HG02970 (cell line): Measurements from ENCODE around the gene NACC2.

ENCODE experiments used
- ATAC-seq: cut with Tn5 transposase; IDR thresholded peaks from one replicate; pipeline ENCODE4 v1.9.1; 2021; ENCODE audit warnings: mild to moderate bottlenecking, moderate library complexity, moderate number of reproducible peaks; ENCODE audit not compliant: unreplicated experiment, low FRiP score

NACC2 gene

DNA sequence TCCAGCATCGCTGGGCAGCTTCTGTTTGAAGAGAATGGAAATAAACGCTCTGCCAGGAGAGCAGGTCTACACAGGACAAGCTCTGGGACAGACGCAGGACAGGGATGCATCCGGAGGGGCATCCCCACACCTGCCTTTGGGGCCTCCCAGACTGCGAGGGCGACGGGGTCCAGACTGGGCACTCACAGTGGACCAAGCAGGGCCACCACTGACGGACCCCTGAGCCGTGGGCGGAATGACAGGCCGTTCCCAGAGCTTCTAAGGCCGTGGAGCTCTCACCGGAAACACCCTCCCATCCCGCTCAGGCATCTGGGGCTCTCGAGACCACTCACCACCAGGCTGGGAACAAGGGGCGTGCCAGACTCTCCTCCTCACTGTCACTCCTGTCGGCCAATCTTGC, 34.1 kb upstream of the NACC2 start:
- ATAC-seq = no peak

DNA sequence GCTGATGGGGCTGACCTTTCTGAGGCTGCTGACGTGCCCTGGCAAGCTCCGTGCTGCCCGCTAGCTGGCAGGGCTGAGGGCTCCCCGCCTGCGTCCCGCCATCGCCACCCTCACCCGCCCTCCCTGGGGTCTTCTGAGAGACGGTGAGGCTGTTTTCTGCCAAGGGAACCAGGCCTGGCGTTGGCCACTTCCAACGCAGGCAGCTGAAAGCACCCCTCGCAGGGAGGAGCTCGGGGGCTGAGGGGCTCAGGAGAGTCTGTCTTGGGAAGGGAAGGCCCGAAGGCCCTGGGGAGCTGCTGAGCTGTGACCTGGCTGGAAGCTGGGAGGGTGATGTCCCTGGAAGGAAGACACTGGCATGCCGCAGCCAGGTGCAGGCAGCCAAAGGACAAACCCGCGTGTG, 33.3 kb upstream of the NACC2 start:
- no peak for ATAC-seq

DNA sequence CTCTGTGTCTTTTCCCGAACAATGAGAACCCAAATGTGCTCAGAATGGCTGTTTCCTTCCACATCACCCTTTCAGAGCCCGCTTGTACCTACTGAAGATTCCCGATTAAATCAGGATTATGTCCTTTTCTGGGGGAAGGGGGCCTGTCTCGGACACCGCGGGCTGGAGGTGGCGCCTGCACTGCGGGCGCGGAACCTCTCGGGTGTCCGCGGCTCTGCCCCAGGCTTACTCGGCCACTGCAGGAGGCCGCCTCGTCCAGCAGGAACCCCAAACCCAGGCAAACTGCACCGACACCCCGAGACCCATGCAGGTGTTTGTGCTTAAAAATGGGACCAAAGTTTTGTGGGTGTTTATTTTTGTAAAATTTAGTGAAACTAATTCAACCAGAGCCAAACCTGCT, 32.2 kb upstream of the NACC2 start:
- no peak for ATAC-seq

DNA sequence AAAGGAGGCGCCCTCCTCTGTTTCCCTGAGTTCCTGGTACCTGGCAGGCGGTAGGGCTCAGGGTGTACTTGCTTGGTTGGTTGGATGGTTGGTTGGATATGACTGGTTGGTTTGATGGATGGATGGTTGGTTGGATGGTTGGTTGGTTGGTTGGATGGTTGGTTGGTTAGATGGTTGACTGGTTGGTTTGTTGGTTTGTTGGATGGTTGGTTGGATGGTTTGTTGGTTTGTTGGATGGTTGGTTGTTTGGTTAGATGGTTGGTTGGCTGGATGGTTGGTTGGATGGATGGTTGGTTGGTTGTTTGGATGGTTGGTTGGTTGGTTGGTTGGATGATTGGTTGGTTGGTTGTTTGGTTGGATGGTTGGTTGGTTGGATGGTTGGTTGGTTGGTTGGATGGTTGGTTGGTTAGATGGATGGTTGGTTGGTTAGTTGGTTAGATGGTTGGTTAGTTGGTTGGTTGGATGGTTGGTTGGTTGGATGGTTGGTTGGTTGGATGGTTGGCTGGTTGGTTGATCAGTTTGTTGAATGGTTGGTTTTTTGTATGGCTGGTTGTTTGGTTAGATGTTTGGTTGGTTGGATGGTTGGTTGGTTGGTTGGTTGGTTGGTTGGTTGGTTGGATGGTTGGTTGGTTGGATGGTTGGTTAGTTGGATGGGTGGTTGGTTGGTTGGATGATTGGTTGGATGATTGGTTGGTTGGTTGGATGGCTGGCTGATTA, 30.0 kb upstream of the NACC2 start:
- no peak for ATAC-seq

DNA sequence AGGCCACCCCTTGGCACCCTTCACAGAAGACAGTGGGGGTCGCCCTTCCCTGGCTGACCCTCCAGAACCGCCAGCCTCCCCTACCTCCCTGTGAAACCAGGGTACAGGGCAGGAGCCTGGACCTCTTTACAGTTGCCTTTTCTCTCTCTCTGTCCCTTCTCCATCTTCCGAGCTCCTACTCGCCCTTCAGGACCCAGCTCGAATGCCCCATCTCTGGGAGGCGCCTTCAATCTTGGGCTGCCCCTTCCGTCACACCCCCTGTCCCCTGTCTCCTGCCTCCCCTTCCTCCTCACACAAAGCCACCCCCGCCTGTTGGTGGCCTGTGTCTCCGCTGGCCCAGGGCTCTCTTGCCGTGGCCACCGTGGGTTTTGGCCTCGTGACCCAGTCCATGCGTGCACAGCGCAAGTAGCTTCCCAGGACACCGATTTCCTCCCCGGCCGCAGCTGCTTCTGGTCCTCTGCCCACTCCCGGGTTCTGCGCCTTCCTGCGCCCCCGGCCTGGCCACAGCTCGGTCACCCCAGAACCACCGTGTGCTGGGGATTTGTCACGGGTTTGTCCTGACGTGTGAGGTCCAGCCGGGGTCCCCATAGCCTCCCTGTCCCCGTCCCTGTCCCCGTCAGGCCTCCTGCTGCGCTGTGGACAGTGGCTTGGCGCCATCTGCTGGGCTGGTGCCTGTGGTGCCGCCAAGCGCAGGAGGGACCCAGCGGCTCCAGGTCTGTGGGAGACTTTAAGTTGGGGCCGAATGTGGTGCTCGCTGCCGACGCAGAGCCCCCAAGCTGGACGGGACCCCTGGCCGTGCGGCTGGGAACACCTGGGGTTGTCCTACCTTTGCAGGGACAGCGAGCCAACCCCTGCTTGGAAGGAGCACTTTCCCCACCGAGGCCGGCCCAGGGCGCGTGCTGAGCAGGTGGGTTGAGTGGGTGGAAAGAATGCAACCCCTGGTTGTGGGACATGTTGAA, 27.6 kb upstream of the NACC2 start:
- no peak for ATAC-seq

DNA sequence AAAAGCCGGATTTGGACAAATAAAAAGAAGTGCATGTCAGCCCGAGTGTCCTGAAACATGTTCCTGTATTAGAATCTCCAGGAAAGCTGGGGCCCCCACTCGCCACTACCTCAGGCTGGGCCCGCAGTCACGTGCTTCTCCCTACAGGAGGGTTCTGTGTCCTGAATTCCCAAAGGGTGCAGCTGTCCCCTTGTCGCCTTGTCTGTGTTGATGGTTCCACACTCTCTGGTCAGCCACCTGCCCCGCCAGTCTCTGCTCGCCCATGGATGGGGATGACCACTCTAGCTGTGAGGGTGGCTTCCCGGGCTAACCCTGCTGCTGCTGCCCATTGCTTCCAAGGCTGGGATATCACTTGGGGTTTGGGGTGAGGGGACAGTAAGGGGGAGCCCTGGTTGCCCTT, 26.7 kb upstream of the NACC2 start:
- ATAC-seq = no peak

DNA sequence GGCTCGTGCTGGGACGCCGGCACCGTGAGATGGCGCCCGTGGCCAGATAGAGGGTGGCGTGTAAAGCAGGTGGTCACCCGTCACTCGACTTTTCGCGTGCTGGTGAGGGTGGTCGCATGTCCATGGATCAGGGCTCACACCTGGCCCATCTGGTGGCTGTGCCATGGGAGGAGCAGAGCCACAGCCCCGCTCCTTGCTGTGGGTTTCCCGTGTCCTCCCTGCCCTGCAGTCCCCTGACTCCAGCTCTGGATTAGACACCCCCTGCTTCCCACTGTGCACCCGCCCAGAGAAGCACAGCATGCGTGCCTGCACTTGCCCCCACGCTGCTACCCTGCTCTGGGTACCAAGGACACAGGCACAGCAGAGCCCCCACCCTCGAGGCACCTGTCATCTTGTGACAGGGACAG, 25.4 kb upstream of the NACC2 start:
- no peak for ATAC-seq

DNA sequence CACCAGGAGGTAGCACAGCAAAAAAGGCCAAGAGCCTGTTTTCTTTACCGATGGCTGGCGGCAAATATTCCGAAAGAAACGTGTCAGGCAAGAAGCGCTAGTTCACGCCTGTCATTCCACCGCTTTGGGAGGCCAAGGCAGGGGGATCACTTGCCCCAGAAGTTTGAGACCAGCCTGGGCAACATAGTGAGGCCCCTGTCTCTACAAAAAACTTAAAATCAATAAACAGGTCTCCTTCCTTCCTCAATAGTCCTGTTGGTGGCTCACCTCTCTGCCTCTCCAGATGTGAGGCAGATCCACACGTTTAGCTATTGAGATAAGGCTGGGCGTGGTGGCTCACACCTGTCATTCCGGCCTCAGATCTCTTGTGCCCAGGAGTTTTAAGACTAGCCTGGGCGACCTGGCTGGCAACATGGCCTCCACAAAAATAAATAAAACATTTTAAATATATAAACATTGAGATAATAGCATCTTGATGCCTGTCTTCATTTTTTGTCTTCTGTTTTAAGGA, 24.8 kb upstream of the NACC2 start:
- no peak for ATAC-seq

DNA sequence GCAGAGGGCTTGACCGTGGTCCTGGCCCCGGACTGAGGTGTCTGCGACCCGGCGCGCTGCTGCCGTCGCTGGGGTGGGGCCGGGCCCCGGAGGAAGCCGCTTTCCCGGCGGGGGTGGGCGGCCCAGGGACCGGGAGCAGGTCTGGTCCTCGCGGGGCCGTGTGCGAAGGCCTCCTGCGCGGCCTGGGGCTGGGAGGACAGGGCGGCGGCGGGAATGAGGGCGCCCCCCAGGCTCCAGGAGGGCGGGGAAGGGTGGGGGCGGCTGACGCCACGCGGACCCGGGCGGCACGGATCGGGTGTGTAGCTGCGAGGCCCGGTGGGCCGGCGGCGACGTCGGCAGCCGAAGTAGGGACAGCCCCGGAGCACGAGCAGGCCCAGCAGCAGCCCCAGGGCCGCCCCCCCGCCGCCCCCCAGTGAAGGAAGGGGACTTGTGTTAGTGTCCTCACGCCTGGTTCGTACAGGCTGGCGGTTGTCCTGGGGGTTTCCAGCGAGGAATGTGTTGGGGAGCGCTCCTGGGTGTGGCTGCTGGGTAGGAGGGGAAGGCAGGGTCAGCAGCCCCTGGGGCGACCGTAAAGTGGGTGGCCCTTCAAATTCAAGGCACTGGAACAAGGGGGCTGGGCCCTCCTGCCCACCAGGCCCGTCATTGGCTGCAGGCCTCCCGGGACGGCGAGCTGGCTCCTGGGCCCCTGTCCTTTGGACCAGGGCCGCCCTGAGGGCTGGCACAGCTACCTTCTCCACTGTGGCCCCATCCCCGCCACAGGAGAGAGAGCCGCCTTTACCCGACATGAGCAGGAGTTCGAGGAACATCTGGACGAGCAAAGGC, 24.2 kb upstream of the NACC2 start:
- ATAC-seq = no peak

DNA sequence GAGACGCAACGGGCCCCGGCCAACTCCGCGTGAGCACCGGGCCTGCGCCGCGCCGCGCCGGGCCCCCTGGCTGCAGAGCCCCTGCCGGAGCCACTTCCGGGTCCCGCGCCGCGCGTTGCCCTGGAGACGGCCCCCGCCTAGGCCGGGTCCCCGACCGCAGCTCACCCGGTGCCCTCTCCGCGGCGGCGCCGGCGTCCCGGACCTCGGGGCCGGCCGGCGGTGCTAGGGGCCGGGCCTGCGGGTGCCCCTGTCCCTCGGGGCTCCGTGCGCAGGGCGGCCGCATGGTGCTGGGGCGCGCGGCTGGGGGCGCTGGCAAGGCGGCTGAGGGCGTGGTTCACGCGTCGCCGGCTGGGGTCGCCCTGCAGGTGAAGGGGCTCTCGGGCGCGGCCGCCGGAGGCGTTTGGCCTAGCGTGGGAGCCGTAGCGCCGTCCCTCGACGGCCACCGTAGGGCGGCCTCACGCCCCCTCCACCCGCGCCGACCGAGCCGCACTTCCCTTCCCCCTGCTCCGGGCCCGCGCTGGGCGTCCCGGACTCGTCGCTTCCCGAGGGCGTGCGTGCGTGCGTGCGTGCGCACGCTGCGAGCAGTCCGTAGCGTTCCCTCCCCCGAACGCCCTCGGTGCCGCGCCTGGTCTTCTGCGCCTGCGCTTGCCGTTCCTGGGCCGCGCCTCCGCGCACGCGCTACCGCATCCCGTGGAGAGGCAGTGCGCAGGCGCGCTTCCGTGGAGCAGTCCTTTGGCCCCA, 23.4 kb upstream of the NACC2 start, which contains the start of gene TMEM250:
Gene TMEM250 (minus strand): TSS at position 556 of the 741 bp plus-strand sequence. CDS start 1,975 bp downstream, outside the sequence.
- peak; percentile 74 for ATAC-seq

DNA sequence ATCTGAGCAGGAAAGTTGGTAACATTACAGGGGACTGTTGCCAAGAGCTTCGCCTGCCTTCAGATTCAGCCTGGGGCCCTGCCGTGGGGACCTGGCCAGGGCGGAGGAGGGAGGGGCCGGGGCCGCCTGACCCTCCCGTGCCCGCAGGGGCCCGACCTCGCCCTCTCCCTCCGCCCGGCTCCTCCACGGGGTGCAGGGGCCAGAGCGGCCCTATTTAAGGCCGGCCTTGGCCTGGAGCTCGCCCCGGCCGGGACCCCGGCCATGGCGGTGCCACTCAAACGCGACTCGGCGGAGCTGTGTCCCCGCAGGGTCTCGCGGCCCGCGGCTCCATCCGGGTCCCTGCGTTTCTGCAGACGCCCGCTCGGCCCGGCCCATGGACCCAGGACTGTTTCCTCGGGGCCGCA, 22.8 kb upstream of the NACC2 start:
- ATAC-seq = peak; percentile 0

DNA sequence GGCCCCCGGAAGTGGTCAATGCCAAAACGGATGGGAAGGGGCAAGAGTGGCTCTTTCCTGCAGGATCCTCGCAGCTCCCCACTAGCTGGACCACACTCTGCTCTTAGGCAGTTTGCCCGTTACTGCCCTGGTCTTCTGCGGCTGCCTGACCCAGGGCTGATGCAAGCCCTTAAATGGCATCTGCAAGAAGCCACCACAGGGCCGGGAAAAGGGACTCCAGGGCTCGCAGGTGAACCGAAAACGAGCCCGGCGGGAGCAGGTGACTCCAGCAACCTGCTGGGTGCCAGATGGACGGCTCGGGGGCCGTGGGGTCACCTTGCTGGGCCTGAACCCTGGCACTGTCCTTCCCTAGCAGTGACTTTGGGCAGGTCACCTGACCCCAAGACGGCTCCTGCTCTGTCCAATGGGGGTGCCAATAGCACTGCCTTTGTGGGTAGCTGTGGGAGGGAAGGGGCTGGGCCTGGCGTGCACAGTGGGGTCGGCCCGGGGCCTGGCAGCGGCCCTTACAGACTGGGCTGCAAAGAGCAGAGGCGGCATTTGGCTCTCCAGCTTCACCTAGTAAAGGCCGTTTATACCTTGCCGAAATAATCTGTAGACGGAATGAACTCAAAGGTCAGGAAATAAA, 22.3 kb upstream of the NACC2 start:
- ATAC-seq = no peak

DNA sequence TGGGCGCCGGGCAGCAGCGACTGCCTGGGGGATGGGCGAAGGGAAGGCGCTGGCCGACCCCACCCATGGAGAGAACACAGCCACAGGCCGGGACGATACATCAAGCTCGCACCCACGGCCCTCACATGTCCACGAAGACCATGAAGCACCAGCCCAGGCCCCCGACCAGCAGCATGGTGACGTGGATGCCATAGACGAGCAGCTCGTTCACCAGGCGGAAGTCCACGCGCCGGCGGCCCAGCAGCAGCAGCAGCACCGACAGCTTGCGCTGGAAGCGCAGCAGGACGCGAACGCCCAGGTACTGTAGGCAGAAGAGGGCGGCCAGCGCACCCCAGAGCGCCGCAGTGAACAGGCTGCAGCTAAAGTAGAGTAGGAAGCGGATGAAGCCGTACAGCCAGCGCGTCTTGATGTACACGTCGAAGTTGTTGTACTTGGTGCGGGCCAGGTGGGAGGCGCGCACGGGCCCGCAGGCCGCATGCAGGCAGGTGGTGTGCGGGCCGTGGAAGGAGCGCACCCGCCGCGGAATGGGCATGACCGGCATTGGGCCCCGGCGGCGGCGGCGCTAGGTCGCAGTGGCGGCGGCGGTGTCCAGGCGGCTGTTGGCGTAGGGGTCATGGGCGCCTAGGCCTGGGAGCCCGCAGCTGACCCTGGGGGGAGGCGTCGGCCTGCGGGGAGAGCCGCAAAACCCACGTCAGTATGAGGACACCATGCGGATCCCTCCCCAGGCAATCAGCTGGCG, 21.4 kb upstream of the NACC2 start:
- ATAC-seq = no peak

DNA sequence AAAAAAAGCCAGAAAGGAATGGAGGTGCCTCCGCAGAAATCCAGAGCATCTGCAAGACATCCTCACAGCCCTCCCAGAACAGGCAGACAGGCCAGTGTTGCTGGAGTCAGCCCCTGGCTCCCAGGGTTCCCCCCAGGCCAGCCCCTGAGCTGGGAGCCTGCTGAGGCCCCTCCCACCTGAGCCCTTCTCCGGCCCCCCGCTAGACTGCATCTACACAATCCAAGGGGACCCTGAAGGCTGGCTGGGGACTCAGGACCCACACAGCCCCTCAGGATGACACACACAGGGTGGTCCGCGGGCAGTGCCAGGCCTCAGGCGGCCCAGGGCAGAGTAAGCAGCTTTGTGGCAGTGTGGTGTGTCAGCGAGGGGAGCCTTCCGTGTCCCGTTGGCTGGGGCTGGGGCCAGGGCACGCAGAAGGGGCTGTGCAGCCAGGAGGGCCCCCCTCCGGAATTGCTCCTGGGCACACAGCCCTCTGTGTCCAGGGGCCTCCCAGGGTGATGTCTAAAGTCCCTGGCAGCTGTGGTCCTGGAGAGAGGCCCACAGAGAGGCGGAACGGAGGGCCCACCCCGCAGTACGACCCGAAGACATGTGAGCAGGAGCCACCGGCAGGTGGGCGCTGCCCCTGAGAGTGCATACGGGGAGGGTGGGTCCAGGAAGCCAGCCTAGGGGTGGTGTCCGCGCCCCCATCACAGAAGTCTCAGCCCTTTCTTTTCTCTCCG, 20.7 kb upstream of the NACC2 start:
- ATAC-seq = no peak

DNA sequence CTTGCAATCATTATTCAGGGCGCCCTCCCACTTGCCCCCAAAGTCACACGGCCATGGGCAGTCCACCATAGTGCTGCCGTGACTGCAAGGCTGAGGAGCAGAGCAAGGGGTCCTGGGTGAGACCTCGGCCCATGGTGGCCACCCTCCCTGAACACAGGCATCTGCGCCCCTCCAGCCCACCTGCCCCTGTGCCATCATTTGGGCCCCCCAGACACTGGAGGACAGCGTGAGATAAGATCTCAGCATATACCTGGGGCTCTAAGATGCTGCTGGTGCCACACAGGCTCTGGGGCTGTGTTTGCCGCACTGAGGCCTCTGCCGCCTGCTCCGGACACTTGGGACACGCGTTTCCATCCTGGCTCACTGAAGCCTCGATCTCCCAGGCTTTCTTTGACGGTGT, 20.1 kb upstream of the NACC2 start:
- no peak for ATAC-seq

DNA sequence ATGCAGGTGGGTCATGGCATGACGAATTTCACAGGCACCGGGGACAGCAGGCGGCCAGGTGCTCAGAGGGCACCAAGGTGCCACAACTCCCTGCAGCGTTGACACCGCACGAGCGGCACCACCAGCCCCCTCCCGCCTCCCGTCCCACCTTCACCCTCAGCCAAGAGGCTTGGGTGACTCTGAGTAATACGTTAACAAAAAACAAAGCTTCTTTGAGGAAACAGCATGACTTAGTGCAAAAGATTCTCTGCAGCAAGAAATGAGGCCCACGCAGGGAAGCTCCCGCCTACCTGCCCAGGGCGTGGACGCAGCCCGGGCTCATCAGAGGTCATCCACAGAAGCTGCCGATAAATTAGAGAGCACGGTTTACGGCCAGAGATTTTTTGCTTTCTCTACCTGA, 19.5 kb upstream of the NACC2 start:
- no peak for ATAC-seq

DNA sequence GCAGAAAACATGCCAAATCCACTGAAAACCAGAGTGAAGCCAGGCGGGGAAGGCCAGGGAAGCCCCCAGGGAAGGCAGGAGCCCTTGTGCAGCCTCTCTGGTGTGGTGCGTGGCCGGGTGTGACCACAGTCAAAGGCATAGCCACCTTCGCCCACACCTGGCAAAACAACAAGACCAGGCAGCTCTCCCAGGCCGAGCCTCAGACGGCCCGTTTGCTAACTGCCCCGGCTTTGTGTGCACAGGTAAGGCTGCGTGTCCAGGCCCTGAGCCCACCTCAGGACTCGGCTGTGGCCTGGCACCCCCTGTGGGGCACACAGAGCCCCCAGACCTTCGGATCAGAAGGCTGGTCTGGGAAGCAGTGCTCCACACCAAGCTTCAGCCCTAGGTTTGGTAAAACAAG, 17.5 kb upstream of the NACC2 start:
- ATAC-seq = no peak

DNA sequence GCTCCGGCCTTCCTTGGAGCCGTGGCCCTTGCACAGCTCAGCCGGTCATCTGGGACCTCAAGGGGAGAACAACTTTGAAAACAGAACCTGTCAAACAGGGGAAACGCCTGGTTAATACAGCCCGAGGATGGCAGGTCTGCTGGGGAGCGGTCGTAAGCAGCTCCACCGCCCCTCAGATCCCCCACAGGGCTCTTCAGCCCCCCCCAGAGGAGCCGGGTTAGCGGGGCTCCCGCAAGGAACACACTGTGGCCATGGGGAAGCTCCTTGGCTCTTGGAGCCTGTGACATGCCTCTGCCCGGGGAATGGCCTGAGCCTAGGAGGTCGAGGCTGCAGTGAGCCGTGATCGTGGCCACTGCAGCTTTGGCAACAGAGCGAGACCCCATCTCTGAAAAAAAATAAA, 16.8 kb upstream of the NACC2 start:
- no peak for ATAC-seq
